Measurements from ENCODE around the gene STIP1. TPM values are rescaled to one million over a fixed set of nuclear protein-coding genes. Genes with fewer than 3 reads are reported as not detected.
A peak's percentile ranks its signal among the peaks of the same experiment; 100 is the strongest.

STIP1 gene
- total and polyA plus RNA-seq, 9 of the 15 experiments (the other 6 are each of a cell fraction or from before 2014, with no cell fraction given) = 58.1 to 465 (median 346) TPM

GRCh38 chr11:64246871-64247728 lies 61.1 kb downstream of the STIP1 start, which contains the start of gene PPP1R14B (continued):
- peak; percentile 43; the same call in 1 of the 2 replicates for TF ChIP-seq TGIF2 (CRISPR knock-in tag; IDR thresholded peaks at IDR 0.05)
- TF ChIP-seq, protein P1, sequence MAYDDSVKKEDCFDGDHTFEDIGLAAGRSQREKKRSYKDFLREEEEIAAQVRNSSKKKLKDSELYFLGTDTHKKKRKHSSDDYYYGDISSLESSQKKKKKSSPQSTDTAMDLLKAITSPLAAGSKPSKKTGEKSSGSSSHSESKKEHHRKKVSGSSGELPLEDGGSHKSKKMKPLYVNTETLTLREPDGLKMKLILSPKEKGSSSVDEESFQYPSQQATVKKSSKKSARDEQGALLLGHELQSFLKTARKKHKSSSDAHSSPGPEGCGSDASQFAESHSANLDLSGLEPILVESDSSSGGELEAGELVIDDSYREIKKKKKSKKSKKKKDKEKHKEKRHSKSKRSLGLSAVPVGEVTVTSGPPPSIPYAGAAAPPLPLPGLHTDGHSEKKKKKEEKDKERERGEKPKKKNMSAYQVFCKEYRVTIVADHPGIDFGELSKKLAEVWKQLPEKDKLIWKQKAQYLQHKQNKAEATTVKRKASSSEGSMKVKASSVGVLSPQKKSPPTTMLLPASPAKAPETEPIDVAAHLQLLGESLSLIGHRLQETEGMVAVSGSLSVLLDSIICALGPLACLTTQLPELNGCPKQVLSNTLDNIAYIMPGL (CRISPR knock-in tag; IDR thresholded peaks at IDR 0.05) = peak; percentile 75; the same call in 1 of the 2 replicates
- peak; percentile 92 for TF ChIP-seq CREB3L1 (IDR thresholded peaks at IDR 0.05; ENCODE audit: borderline replicate concordance, low read depth)
- no peak for TF ChIP-seq ETS2 (tag; IDR thresholded peaks at IDR 0.05; ENCODE audit: borderline replicate concordance, poor library complexity, severe bottlenecking)
- TF ChIP-seq, protein P2, sequence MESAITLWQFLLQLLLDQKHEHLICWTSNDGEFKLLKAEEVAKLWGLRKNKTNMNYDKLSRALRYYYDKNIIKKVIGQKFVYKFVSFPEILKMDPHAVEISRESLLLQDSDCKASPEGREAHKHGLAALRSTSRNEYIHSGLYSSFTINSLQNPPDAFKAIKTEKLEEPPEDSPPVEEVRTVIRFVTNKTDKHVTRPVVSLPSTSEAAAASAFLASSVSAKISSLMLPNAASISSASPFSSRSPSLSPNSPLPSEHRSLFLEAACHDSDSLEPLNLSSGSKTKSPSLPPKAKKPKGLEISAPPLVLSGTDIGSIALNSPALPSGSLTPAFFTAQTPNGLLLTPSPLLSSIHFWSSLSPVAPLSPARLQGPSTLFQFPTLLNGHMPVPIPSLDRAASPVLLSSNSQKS (CRISPR knock-in tag; IDR thresholded peaks at IDR 0.05) = no peak
- TF ChIP-seq NCOR1 (IDR thresholded peaks at IDR 0.05) = no peak; the same call in 1 of the 2 replicates
- no peak for TF ChIP-seq ATF1 (CRISPR knock-in tag; IDR thresholded peaks at IDR 0.05)
- peak; percentile 62 for TF ChIP-seq ATF1 (tag; IDR thresholded peaks at IDR 0.05)
- TF ChIP-seq ZEB2 (IDR thresholded peaks at IDR 0.05) = no peak
- no peak for TF ChIP-seq PTRF (tag; IDR thresholded peaks at IDR 0.05)
- no peak for TF ChIP-seq CREB1 (IDR thresholded peaks at IDR 0.05)
- peak; percentile 60; the same call in 1 of the 2 replicates for TF ChIP-seq CREB1 (CRISPR knock-in tag; IDR thresholded peaks at IDR 0.05)
- TF ChIP-seq ZBTB1 (CRISPR knock-in tag; IDR thresholded peaks at IDR 0.05; ENCODE audit: borderline replicate concordance, low read depth) = no peak; the same call in 1 of the 2 replicates
- TF ChIP-seq PPARD (CRISPR knock-in tag; IDR thresholded peaks at IDR 0.05) = no peak
- TF ChIP-seq ZNF445 (CRISPR knock-in tag; IDR thresholded peaks at IDR 0.05; ENCODE audit: low read depth) = no peak
- peak; percentile 89 for TF ChIP-seq POLR2G (IDR thresholded peaks at IDR 0.05; ENCODE audit: low read depth, low read length)
- no peak for TF ChIP-seq HLTF (IDR thresholded peaks at IDR 0.05)
- TF ChIP-seq ZC3H4 (CRISPR knock-in tag; IDR thresholded peaks at IDR 0.05; ENCODE audit: borderline replicate concordance) = no peak
- no peak for TF ChIP-seq THRAP3 (IDR thresholded peaks at IDR 0.05; ENCODE audit: borderline replicate concordance)
- no peak for TF ChIP-seq BDP1 (IDR thresholded peaks at IDR 0.05; ENCODE audit: insufficient read depth, insufficient read length)
- TF ChIP-seq KAT8 (IDR thresholded peaks at IDR 0.05; ENCODE audit: low read depth) = no peak
- peak; percentile 78 to 81; a peak in 3 of 4 replicates for TF ChIP-seq SIX5 (IDR thresholded peaks at IDR 0.05; ENCODE audit: borderline replicate concordance in 1 of 2, insufficient read depth in 1 of 2, low read depth in 1 of 2, low read length in 2 of 2)
- no peak for TF ChIP-seq TAL1 (IDR thresholded peaks at IDR 0.05)
- TF ChIP-seq HMG20A (CRISPR knock-in tag; conservative IDR thresholded peaks at IDR 0.05) = no peak
- peak in 1 of 2 experiments; percentile 96; a peak in 2 of 4 replicates for TF ChIP-seq HDAC1 (IDR thresholded peaks at IDR 0.05)
- TF ChIP-seq TFAM (CRISPR knock-in tag; conservative IDR thresholded peaks at IDR 0.05) = no peak
- no peak for TF ChIP-seq ZNF121 (CRISPR knock-in tag; conservative IDR thresholded peaks at IDR 0.05)
